ENCODE results near the gene USE1.

- no peak for TF ChIP-seq ZKSCAN1 (IDR thresholded peaks at IDR 0.05; ENCODE audit: low read depth, low read length)
- TF ChIP-seq CCAR2 (IDR thresholded peaks at IDR 0.05; ENCODE audit: low read depth, low read length) = no peak
- no peak for TF ChIP-seq ZNF274 (IDR thresholded peaks at IDR 0.05; ENCODE audit: borderline replicate concordance, low read depth, low read length)
- TF ChIP-seq, protein P1, sequence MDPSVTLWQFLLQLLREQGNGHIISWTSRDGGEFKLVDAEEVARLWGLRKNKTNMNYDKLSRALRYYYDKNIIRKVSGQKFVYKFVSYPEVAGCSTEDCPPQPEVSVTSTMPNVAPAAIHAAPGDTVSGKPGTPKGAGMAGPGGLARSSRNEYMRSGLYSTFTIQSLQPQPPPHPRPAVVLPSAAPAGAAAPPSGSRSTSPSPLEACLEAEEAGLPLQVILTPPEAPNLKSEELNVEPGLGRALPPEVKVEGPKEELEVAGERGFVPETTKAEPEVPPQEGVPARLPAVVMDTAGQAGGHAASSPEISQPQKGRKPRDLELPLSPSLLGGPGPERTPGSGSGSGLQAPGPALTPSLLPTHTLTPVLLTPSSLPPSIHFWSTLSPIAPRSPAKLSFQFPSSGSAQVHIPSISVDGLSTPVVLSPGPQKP (CRISPR knock-in tag; IDR thresholded peaks at IDR 0.05) = no peak
- no peak for TF ChIP-seq CTCF (IDR thresholded peaks at IDR 0.05 in 2 of 3, conservative IDR thresholded peaks at IDR 0.05 in 1 of 3; ENCODE audit: insufficient read depth in 2 of 3, low read depth in 1 of 3, low read length in 3 of 3)
- no peak for TF ChIP-seq GATAD2A (IDR thresholded peaks at IDR 0.05)
- TF ChIP-seq CEBPB (tag; IDR thresholded peaks at IDR 0.05) = no peak
- no peak for TF ChIP-seq CBX2 (IDR thresholded peaks at IDR 0.05; ENCODE audit: insufficient read depth, low read length, poor library complexity, severe bottlenecking)
- no peak for TF ChIP-seq FOXP1 (CRISPR knock-in tag; IDR thresholded peaks at IDR 0.05)
- TF ChIP-seq TEAD2 (tag; IDR thresholded peaks at IDR 0.05) = no peak
- TF ChIP-seq IFI16 (CRISPR knock-in tag; IDR thresholded peaks at IDR 0.05) = no peak
- TF ChIP-seq POLR2AphosphoS5 (IDR thresholded peaks at IDR 0.05; ENCODE audit: control insufficient read depth, insufficient read depth, low read depth, low read length) = no peak
These were observed 1.8 kb upstream of the USE1 start for GRCh38 chr19:17213334-17213733.

Data from K562 (cell line).